GM21360 (cell line): ENCODE data around the gene ITGB4.

Experiments
- ATAC-seq: cut with Tn5 transposase; IDR thresholded peaks from one replicate; pipeline ENCODE4 v1.9.1; 2021; ENCODE audit warnings: mild to moderate bottlenecking, moderate library complexity; ENCODE audit not compliant: unreplicated experiment

The ITGB4 gene

DNA sequence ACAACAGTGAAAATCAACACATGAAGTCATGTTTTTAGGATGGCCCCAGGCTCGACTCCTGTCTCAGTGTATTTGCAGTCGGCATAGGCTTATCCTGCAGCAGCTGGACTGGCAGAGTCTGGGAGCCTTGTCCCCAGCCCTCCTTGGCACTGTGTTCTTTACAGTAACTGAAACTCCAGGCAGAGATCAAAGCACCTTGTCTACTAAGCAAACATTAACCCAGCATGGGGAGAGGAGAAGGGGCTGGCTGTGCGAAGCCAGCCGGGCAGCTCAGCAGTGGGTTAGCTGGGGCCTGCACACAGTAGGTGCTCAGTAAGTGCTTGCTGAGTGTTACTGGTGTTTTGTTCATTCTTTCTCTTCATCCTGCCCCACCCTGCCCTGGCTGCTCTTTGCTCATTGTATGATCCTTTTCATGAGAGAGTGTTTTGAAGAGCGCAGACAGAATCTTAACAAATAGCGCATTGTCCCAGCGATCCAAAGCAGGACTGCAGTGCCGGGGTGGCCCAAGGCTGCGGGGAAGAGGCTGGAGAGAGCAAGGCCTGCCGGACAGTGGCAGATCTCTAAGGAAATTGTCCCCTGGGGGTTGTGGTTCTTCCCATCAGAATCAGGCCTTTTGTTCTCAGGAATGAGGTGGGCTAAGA, 23.5 kb upstream of the ITGB4 start:
- ATAC-seq, result no peak

DNA sequence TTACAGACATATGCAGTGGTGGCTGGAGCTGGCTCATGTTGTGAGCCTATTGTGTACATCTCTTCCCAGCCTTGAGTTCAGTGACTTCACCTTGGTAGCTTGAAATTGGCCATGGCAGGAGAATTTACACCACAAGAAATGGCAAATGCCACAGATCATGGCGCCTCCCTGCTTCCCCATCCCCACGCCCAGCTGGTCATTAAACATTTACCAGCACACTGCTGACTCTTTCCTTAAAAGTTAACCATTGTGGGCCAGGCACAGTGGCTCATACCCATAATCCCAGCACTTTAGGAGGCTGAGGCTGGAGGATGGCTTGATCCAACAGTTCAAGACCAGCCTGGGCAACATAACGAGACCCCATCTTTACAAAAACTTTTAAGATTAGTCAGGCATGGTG, 22.6 kb upstream of the ITGB4 start:
- ATAC-seq, result no peak

- no peak for ATAC-seq
Observed at GRCh38 chr17:75701288-75701687, 20.0 kb upstream of the ITGB4 start.

- ATAC-seq, result no peak
Observed at GRCh38 chr17:75703191-75703590, 18.1 kb upstream of the ITGB4 start.

DNA sequence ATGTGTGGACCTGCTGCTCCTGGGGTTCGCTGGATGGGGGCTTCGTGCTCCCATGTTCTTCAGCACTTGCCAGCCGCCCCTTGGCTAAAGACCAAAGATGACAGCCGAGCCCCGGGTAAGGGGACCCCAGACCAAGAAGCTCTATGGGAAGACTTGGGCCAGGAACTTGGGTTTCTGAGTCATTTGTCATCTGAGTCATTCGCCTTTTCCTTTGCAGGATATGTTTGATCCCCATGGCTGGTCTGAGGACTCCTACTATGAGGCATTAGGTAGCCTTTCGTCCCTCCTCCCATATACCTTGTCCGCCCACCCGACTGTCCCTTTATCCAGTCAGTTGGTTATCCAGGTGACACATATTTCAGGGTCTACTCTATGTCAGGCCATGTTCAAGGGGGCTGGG, 17.7 kb upstream of the ITGB4 start:
- no peak for ATAC-seq

DNA sequence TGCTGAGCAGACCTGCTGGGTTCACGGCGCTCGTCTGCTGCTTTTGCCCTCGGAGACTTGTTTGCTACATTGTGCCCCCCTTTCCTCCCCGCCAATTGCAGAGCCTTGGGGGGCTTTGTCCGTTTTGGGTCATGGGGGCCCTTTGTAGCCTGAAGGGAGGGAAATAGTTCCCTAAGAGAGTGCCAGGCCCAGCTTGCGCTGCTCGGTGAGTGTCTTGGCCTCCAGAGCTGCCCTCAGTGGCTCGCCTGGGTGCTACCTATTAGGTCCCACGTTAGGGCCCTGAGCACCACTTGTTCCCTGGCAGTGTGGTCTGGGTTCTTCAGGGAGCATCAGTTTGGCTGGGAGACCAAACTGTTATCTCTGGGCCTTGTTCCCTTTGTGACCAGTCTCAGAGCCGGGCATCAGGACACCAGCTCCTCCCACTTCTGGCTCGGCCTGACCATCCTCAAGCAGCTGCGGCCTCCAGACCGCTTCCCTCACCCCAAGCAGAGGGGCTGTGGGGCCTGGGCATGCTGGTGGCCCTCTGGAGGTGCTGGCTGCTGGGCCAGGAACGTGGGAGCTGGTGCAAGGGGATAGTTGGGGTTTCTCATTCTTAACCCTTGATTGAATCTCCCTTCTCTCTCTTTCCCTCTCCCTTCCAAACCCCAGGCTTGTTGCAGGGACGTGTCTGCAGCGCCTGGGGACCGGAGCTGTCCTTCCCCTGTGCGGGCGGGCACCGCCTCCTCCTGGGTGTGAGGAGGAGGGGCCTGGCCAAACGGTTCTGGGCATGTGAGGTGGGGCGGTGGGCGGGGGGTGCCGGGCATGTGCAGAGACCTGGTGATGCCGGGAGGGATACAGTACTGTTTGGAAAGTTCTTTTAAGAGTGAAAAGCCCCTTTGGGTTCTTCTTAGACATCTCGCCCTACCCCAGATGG, 16.0 kb upstream of the ITGB4 start:
- no peak for ATAC-seq

DNA sequence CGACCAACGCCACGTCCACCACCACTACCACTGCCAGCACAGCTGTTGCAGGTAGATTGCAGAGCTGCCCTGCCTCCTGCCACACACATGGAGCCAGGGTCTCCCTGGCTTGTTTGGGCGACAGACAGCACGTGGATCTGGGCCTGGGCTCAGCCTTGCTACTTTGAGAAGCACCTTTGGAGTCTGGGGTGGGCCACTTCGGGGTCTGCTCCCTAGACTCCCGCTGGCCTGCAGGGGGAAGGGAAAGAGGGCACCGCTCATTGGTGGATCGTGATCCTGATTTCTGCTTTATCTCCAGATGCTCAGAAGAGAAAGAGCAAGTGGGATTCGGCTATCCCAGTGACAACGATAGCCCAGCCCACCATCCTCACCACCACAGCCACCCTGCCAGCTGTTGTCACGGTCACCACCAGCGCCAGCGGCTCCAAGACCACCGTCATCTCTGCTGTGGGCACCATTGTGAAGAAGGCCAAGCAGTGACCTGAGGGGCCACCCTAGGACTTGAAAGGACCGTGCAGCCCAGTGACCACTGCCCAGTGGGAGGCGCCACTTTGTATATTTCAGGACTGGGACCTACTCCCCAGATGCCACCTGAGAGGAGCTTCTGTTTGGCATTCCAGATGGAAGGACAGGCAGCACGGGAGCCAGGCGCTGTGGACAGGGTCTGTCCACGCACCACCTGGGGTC, 15.1 kb upstream of the ITGB4 start:
- ATAC-seq, result no peak

- ATAC-seq, result no peak
Observed at GRCh38 chr17:75707079-75707571, 14.1 kb upstream of the ITGB4 start.

DNA sequence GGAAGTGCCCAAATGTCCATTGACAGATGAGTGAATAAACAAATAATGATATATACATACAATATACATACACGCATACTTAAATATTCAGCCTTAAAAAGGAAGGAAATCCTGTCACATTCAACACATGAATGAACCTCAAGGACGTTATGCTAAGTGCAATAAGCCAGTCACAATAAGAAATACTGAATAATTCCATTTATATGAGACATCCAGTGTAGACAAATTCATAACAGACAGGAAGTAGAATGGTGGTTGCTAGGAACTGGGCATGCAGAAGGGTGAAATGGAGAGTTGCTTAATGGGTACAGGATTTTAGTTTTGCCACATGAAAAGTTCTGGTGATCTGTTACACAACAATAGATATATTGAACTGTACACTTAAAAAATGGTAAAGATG, 8.8 kb upstream of the ITGB4 start:
- no peak for ATAC-seq

GRCh38 chr17:75719732-75720131, 1.5 kb upstream of the ITGB4 start:
- ATAC-seq, result no peak

DNA sequence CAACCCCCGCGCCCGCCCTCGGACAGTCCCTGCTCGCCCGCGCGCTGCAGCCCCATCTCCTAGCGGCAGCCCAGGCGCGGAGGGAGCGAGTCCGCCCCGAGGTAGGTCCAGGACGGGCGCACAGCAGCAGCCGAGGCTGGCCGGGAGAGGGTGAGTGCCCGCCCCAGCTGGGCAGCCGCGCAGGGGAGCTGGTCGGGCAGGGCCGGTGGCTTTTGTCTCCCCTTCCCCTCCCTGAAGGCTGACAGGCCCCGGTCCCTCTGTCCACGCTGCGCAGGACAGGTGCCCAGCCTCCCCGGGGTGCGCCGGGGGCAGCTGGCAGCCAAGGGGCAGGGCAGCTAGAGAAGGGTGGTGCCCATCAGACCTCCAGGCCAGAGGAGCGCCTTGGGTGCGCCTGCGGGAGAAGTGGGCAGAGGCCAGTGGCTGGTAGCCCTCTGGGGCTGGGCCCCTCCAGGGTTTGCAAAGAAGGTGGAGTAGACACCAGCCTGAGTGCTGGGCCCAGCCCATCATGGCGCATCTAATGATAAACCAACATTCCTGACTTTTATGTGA, 278 bp downstream of the ITGB4 start:
- ATAC-seq, result no peak

DNA sequence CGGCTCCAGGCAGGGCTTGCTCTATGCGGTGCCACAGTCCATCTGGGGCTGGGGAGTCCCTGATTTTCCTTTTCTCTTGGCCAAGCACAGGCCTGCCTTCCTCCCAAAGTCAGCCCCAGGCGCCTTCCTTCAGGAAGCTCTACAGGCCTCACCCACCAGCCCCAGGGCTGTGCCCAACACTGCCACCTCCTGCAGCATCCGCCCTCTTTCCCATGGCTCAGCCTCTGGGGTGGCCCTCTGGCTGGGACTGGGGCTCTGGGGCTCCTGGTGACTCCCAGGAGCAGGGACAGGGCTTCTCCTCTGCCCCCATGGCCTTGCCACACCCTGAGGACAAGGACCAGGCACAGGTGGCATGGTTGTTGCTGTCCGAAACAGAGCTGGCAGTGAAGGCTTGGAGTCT, 817 bp downstream of the ITGB4 start:
- ATAC-seq, result no peak

DNA sequence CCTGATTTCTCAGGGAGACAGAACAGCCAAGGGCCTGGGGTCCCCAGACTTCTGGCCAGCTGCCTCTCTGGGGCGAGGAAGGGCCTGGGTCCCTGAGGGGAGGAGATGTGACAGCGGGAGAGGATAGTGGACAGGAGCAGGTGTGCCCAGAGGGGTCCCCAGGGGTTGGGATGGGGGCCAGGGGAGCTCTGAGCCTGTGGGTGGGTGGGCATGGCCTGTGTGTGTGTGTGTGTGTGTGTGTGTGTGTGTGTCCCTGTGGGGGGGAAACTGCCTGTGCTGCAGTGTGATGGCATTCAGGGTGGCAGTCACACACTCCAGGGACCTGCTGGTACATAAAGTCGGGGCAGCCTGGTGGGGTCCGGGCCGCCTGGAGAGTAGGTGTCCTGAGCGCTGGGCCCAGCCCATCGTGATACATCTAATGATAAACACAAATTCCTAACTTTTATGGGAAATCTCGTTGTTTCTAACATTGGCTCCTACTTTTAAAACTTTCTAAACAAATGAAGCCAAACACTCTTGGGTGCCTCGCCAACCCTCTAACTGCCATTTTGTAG, 1.4 kb downstream of the ITGB4 start:
- ATAC-seq, result no peak

DNA sequence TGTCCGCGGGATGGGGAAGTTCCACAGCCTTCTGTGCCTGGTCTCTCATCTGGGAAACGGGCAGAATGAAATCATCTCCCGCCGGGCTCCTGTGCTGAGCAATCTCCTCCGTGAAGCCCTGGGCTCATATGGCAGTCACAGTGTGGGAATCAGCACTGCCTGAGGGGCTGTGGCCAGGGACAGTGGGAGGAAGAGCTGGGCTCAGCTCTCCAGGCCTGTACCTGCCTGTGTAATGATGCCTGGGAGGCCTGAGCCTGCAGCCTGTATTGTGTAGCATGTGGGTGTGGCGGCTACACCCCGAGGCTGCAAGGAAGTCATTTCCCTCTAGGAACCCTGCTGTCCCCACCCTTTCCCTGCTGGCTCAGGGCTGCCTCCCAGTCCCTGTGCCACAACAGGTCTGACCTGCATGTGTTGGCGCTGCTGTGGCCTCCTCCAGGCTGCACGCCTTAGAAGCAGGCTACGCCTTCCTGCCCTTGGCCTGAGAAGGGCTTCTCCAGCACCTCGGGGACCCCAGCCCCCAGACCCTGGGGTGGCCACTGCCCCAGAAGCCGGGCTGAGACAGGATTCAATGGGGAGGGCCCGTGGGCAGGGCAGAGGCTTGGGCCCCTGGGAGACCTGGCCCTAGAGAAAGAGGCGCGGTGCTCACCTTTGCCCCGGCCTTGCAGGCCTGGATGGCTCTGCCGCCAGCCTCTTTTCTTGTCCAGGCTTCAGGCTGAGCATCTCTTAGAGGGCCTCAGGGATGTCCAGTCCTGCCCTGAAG, 2.1 kb downstream of the ITGB4 start:
- no peak for ATAC-seq

GRCh38 chr17:75724016-75725003, 3.1 kb downstream of the ITGB4 start:
- no peak for ATAC-seq

DNA sequence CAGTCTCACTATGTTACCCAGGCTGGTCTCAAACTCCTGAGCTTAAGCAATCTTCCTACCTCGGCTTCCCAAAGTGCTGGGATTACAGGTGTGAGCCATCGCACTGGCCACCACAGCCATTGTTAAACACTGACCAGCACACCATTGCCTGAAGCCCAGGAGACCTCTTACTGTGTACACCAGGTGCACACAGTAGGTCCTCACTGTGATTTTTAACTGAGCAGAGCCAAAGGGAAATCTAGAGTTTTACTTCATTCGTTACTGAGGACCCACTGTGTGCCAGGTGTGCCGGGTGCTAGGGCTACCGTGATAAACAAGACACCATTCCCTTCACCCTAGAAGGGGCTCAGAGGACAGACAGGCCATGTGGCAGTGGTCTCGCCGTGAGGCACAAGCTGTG, 4.2 kb downstream of the ITGB4 start:
- no peak for ATAC-seq

- ATAC-seq, result no peak
Observed at GRCh38 chr17:75727391-75727790, 6.1 kb downstream of the ITGB4 start.

GRCh38 chr17:75729351-75729750, 8.1 kb downstream of the ITGB4 start:
- no peak for ATAC-seq

GRCh38 chr17:75730065-75730464, 8.8 kb downstream of the ITGB4 start:
- ATAC-seq, result no peak
